DMS79 treated with DMSO at 0.1 percent for 48 hours (cell line): ENCODE measurements around the gene MLEC.
A peak's percentile ranks its signal among the peaks of the same experiment; 100 is the strongest.

Experiments used
- DNase-seq: peaks from one replicate; lab custom pipeline; 2025; lab: John Stamatoyannopoulos, UW

Gene MLEC

GRCh38 chr12:120686690-120687577, at the start of gene MLEC:
Gene MLEC, plus strand, starts transcription at chr12:120687149. Its CDS starts 148 bp downstream, at chr12:120687297.
- peak; percentile 96 for DNase-seq

- peak; percentile 17 for DNase-seq
Observed at GRCh38 chr12:120639771-120640721, 46.9 kb upstream of the MLEC start, which contains the start of gene CABP1. Gene CABP1, plus strand, starts transcription at chr12:120640626. Its CDS starts 60 bp downstream, at chr12:120640686.

GRCh38 chr12:120640861-120641833, 45.8 kb upstream of the MLEC start:
- DNase-seq = no peak

- no peak for DNase-seq
Observed at GRCh38 chr12:120642121-120642520, 44.8 kb upstream of the MLEC start.

- DNase-seq = no peak
Observed at GRCh38 chr12:120642826-120643225, 44.1 kb upstream of the MLEC start.

GRCh38 chr12:120643574-120643973, 43.4 kb upstream of the MLEC start:
- DNase-seq = no peak

GRCh38 chr12:120646044-120646443, 40.9 kb upstream of the MLEC start:
- DNase-seq = no peak

- DNase-seq = no peak
Observed at GRCh38 chr12:120647375-120647755, 39.6 kb upstream of the MLEC start.

- no peak for DNase-seq
Observed at GRCh38 chr12:120649442-120650232, 37.3 kb upstream of the MLEC start.

GRCh38 chr12:120650233-120650690, 36.7 kb upstream of the MLEC start:
- DNase-seq = no peak

- no peak for DNase-seq
Observed at GRCh38 chr12:120651821-120652220, 35.1 kb upstream of the MLEC start.

- no peak for DNase-seq
Observed at GRCh38 chr12:120652656-120653435, 34.1 kb upstream of the MLEC start.

GRCh38 chr12:120653611-120654010, 33.3 kb upstream of the MLEC start:
- DNase-seq = no peak

- no peak for DNase-seq
Observed at GRCh38 chr12:120654656-120655055, 32.3 kb upstream of the MLEC start.

GRCh38 chr12:120656008-120656407, 30.9 kb upstream of the MLEC start:
- DNase-seq = no peak

- no peak for DNase-seq
Observed at GRCh38 chr12:120658286-120659150, 28.4 kb upstream of the MLEC start.

GRCh38 chr12:120659151-120659525, 27.8 kb upstream of the MLEC start:
- DNase-seq = no peak

- no peak for DNase-seq
Observed at GRCh38 chr12:120661432-120661831, 25.5 kb upstream of the MLEC start.

- no peak for DNase-seq
Observed at GRCh38 chr12:120662879-120663278, 24.1 kb upstream of the MLEC start.
